ENCODE data around the gene PFDN6.
A peak's percentile ranks its signal among the peaks of the same experiment; 100 is the strongest.

Gene PFDN6

GRCh38 chr6:33317419-33317668 lies 27.9 kb downstream of the PFDN6 start:
- no peaks in the 10 kb centered on the region for H3K9me3 ChIP-seq (ENCODE audit: control insufficient read depth, low read length)
- no peak overlapping the region for H3K4me3 ChIP-seq (ENCODE audit: low read length)
- no peaks in the 10 kb centered on the region for H3K27me3 ChIP-seq (ENCODE audit: control insufficient read depth, insufficient read depth, low read length)
- H3K4me1 ChIP-seq (ENCODE audit: control insufficient read depth, insufficient read depth, low read length) = peaks cover 56% of the 10 kb centered on the region
- H3K36me3 ChIP-seq (ENCODE audit: control insufficient read depth, insufficient read depth, low read length) = peaks cover 21% of the 10 kb centered on the region
- no peak overlapping the region for H3K9ac ChIP-seq (ENCODE audit: low read length)

GRCh38 chr6:33317669-33318425 lies 28.4 kb downstream of the PFDN6 start, which contains the start of gene ZBTB22:
ZBTB22 (minus strand) TSS chr6:33317744; CDS start chr6:33316916, 828 bp downstream.
- Histone ChIP-seq H3K4me3 (ENCODE audit: low read length) (peak within 1 kb of the TSS; percentile 54), H3K9me3 (ENCODE audit: control insufficient read depth, low read length) (no peaks in the 10 kb centered on the region), H3K4me1 (ENCODE audit: control insufficient read depth, insufficient read depth, low read length) (peaks cover 56% of the 10 kb centered on the region), H3K9ac (ENCODE audit: low read length) (peak within 1 kb of the TSS; percentile 40), H3K36me3 (ENCODE audit: control insufficient read depth, insufficient read depth, low read length) (peaks cover 21% of the 10 kb centered on the region), H3K27me3 (ENCODE audit: control insufficient read depth, insufficient read depth, low read length) (no peaks in the 10 kb centered on the region)

- no peaks in the 10 kb centered on the region for H3K9me3 ChIP-seq (ENCODE audit: control insufficient read depth, low read length)
- H3K4me1 ChIP-seq (ENCODE audit: control insufficient read depth, insufficient read depth, low read length) = peaks cover 58% of the 10 kb centered on the region
- no peaks in the 10 kb centered on the region for H3K27me3 ChIP-seq (ENCODE audit: control insufficient read depth, insufficient read depth, low read length)
- peak overlapping the region; percentile 40 for H3K9ac ChIP-seq (ENCODE audit: low read length)
- no peak overlapping the region for H3K4me3 ChIP-seq (ENCODE audit: low read length)
- H3K36me3 ChIP-seq (ENCODE audit: control insufficient read depth, insufficient read depth, low read length) = peaks cover 21% of the 10 kb centered on the region
Measured at GRCh38 chr6:33318426-33319073, 29.1 kb downstream of the PFDN6 start.

- Histone ChIP-seq H3K4me1 (ENCODE audit: control insufficient read depth, insufficient read depth, low read length) (peaks cover 59% of the 10 kb centered on the region), H3K9ac (ENCODE audit: low read length) (peak overlapping the region; percentile 10), H3K27me3 (ENCODE audit: control insufficient read depth, insufficient read depth, low read length) (no peaks in the 10 kb centered on the region), H3K9me3 (ENCODE audit: control insufficient read depth, low read length) (no peaks in the 10 kb centered on the region), H3K36me3 (ENCODE audit: control insufficient read depth, insufficient read depth, low read length) (peaks cover 21% of the 10 kb centered on the region), H3K4me3 (ENCODE audit: low read length) (no peak overlapping the region)
Measured at GRCh38 chr6:33319939-33320314, 30.5 kb downstream of the PFDN6 start.

GRCh38 chr6:33320315-33321181 lies 31.1 kb downstream of the PFDN6 start:
- Histone ChIP-seq H3K9me3 (ENCODE audit: control insufficient read depth, low read length) (no peaks in the 10 kb centered on the region), H3K9ac (ENCODE audit: low read length) (peak overlapping the region; percentile 10), H3K4me3 (ENCODE audit: low read length) (no peak overlapping the region), H3K36me3 (ENCODE audit: control insufficient read depth, insufficient read depth, low read length) (peaks cover 21% of the 10 kb centered on the region), H3K4me1 (ENCODE audit: control insufficient read depth, insufficient read depth, low read length) (peaks cover 53% of the 10 kb centered on the region), H3K27me3 (ENCODE audit: control insufficient read depth, insufficient read depth, low read length) (no peaks in the 10 kb centered on the region)

GRCh38 chr6:33321227-33321626 lies 31.8 kb downstream of the PFDN6 start:
- no peak overlapping the region for H3K4me3 ChIP-seq (ENCODE audit: low read length)
- H3K4me1 ChIP-seq (ENCODE audit: control insufficient read depth, insufficient read depth, low read length) = peaks cover 52% of the 10 kb centered on the region
- H3K9ac ChIP-seq (ENCODE audit: low read length) = peak overlapping the region; percentile 95
- H3K27me3 ChIP-seq (ENCODE audit: control insufficient read depth, insufficient read depth, low read length) = no peaks in the 10 kb centered on the region
- no peaks in the 10 kb centered on the region for H3K9me3 ChIP-seq (ENCODE audit: control insufficient read depth, low read length)
- peaks cover 21% of the 10 kb centered on the region for H3K36me3 ChIP-seq (ENCODE audit: control insufficient read depth, insufficient read depth, low read length)

- Histone ChIP-seq H3K9me3 (ENCODE audit: control insufficient read depth, low read length) (no peaks in the 10 kb centered on the region), H3K27me3 (ENCODE audit: control insufficient read depth, insufficient read depth, low read length) (no peaks in the 10 kb centered on the region), H3K4me3 (ENCODE audit: low read length) (peak overlapping the region; percentile 66), H3K9ac (ENCODE audit: low read length) (peak overlapping the region; percentile 95), H3K36me3 (ENCODE audit: control insufficient read depth, insufficient read depth, low read length) (peaks cover 21% of the 10 kb centered on the region), H3K4me1 (ENCODE audit: control insufficient read depth, insufficient read depth, low read length) (peaks cover 38% of the 10 kb centered on the region)
Measured at GRCh38 chr6:33323623-33323948, 34.2 kb downstream of the PFDN6 start.

GRCh38 chr6:33324125-33324524 lies 34.7 kb downstream of the PFDN6 start:
- H3K9ac ChIP-seq (ENCODE audit: low read length) = peak overlapping the region; percentile 95

GRCh38 chr6:33329058-33329457 lies 39.7 kb downstream of the PFDN6 start:
- H3K4me3 ChIP-seq (ENCODE audit: low read length) = no peak overlapping the region
- H3K36me3 ChIP-seq (ENCODE audit: control insufficient read depth, insufficient read depth, low read length) = no peaks in the 10 kb centered on the region
- H3K9me3 ChIP-seq (ENCODE audit: control insufficient read depth, low read length) = no peaks in the 10 kb centered on the region
- H3K4me1 ChIP-seq (ENCODE audit: control insufficient read depth, insufficient read depth, low read length) = peaks cover 1% of the 10 kb centered on the region
- no peak overlapping the region for H3K9ac ChIP-seq (ENCODE audit: low read length)
- no peaks in the 10 kb centered on the region for H3K27me3 ChIP-seq (ENCODE audit: control insufficient read depth, insufficient read depth, low read length)

More at GRCh38 chr6:33324125-33324524, 34.7 kb downstream of the PFDN6 start:
- Histone ChIP-seq H3K4me3 (ENCODE audit: low read length) (peak overlapping the region; percentile 66), H3K4me1 (ENCODE audit: control insufficient read depth, insufficient read depth, low read length) (peaks cover 33% of the 10 kb centered on the region), H3K9me3 (ENCODE audit: control insufficient read depth, low read length) (no peaks in the 10 kb centered on the region), H3K27me3 (ENCODE audit: control insufficient read depth, insufficient read depth, low read length) (no peaks in the 10 kb centered on the region), H3K36me3 (ENCODE audit: control insufficient read depth, insufficient read depth, low read length) (peaks cover 16% of the 10 kb centered on the region)

- Histone ChIP-seq H3K4me3 (ENCODE audit: low read length) (no peak overlapping the region), H3K4me1 (ENCODE audit: control insufficient read depth, insufficient read depth, low read length) (no peaks in the 10 kb centered on the region), H3K36me3 (ENCODE audit: control insufficient read depth, insufficient read depth, low read length) (no peaks in the 10 kb centered on the region), H3K9ac (ENCODE audit: low read length) (no peak overlapping the region), H3K9me3 (ENCODE audit: control insufficient read depth, low read length) (no peaks in the 10 kb centered on the region), H3K27me3 (ENCODE audit: control insufficient read depth, insufficient read depth, low read length) (no peaks in the 10 kb centered on the region)
Measured at GRCh38 chr6:33330736-33331135, 41.3 kb downstream of the PFDN6 start.

GRCh38 chr6:33333666-33334065 lies 44.3 kb downstream of the PFDN6 start:
- no peaks in the 10 kb centered on the region for H3K9me3 ChIP-seq (ENCODE audit: control insufficient read depth, low read length)
- no peaks in the 10 kb centered on the region for H3K36me3 ChIP-seq (ENCODE audit: control insufficient read depth, insufficient read depth, low read length)
- H3K9ac ChIP-seq (ENCODE audit: low read length) = no peak overlapping the region
- H3K4me3 ChIP-seq (ENCODE audit: low read length) = no peak overlapping the region
- no peaks in the 10 kb centered on the region for H3K27me3 ChIP-seq (ENCODE audit: control insufficient read depth, insufficient read depth, low read length)
- H3K4me1 ChIP-seq (ENCODE audit: control insufficient read depth, insufficient read depth, low read length) = no peaks in the 10 kb centered on the region

- Histone ChIP-seq H3K27me3 (ENCODE audit: control insufficient read depth, insufficient read depth, low read length) (no peaks in the 10 kb centered on the region), H3K36me3 (ENCODE audit: control insufficient read depth, insufficient read depth, low read length) (no peaks in the 10 kb centered on the region), H3K9me3 (ENCODE audit: control insufficient read depth, low read length) (no peaks in the 10 kb centered on the region), H3K9ac (ENCODE audit: low read length) (no peak overlapping the region), H3K4me1 (ENCODE audit: control insufficient read depth, insufficient read depth, low read length) (no peaks in the 10 kb centered on the region), H3K4me3 (ENCODE audit: low read length) (no peak overlapping the region)
Measured at GRCh38 chr6:33335916-33336315, 46.5 kb downstream of the PFDN6 start.
